GM19438 (cell line): ENCODE measurements around the gene MRFAP1L1.
"Not testable (repeated sequence)": the region's sequence is repeated elsewhere in the genome, so short reads cannot be mapped to it uniquely, and the experiment has no call there.

Experiments used
- ATAC-seq: cut with Tn5 transposase; IDR thresholded peaks from one replicate; pipeline ENCODE4 v1.9.1; 2021; ENCODE audit warnings: low read depth; ENCODE audit not compliant: unreplicated experiment

Gene MRFAP1L1

GRCh38 chr4:6734165-6734786 is 24.6 kb upstream of the MRFAP1L1 start:
- ATAC-seq, result no peak

- no peak for ATAC-seq
Measured at GRCh38 chr4:6733358-6734164, 23.9 kb upstream of the MRFAP1L1 start.

GRCh38 chr4:6732441-6733357 is 23.0 kb upstream of the MRFAP1L1 start:
- ATAC-seq, result no peak

GRCh38 chr4:6731780-6732179 is 22.1 kb upstream of the MRFAP1L1 start:
- ATAC-seq, result no peak

GRCh38 chr4:6731318-6731675 is 21.6 kb upstream of the MRFAP1L1 start:
- no peak for ATAC-seq

GRCh38 chr4:6730603-6731317 is 21.1 kb upstream of the MRFAP1L1 start:
- no peak for ATAC-seq

GRCh38 chr4:6728320-6729029 is 18.8 kb upstream of the MRFAP1L1 start:
- ATAC-seq, result no peak

- ATAC-seq, result no peak
Measured at GRCh38 chr4:6727943-6728250, 18.2 kb upstream of the MRFAP1L1 start.

GRCh38 chr4:6727081-6727942 is 17.6 kb upstream of the MRFAP1L1 start:
- no peak for ATAC-seq

- not testable (repeated sequence) for ATAC-seq
Measured at GRCh38 chr4:6725427-6725961, 15.8 kb upstream of the MRFAP1L1 start.

- ATAC-seq, result no peak
Measured at GRCh38 chr4:6724421-6725111, 14.9 kb upstream of the MRFAP1L1 start.

- no peak for ATAC-seq
Measured at GRCh38 chr4:6723851-6724250, 14.2 kb upstream of the MRFAP1L1 start.

- ATAC-seq, result no peak
Measured at GRCh38 chr4:6722891-6723290, 13.2 kb upstream of the MRFAP1L1 start.

GRCh38 chr4:6721121-6721520 is 11.5 kb upstream of the MRFAP1L1 start:
- ATAC-seq, result no peak

- ATAC-seq, result no peak
Measured at GRCh38 chr4:6720202-6720699, 10.6 kb upstream of the MRFAP1L1 start.

- no peak for ATAC-seq
Measured at GRCh38 chr4:6719611-6720179, 10.0 kb upstream of the MRFAP1L1 start.

GRCh38 chr4:6718932-6719610 is 9.4 kb upstream of the MRFAP1L1 start:
- ATAC-seq, result no peak
